HepG2 (cell line): ENCODE data around the gene APOM. TPM values are rescaled to one million over a fixed set of nuclear protein-coding genes. Genes with fewer than 3 reads are reported as not detected.

Source experiments
- FOXO1 ChIP-seq: sonication (generic); formaldehyde crosslinking; IDR thresholded peaks from 2 replicates; pipeline ENCODE4 v1.4.0; 2020; ENCODE audit warnings: missing genetic modification reagents
- GATA4 ChIP-seq: sonication (generic); IDR thresholded peaks from 2 replicates; pipeline ENCODE4 v1.6.1; 2016; ENCODE audit warnings: antibody characterized with exemption, low read depth, borderline replicate concordance
- HOXA9 ChIP-seq: sonication (generic); formaldehyde crosslinking; IDR thresholded peaks from 2 replicates; pipeline ENCODE4 v1.8.1; 2022; ENCODE audit warnings: missing genetic modification reagents, mild to moderate bottlenecking, moderate library complexity, borderline replicate concordance
- MTF2 ChIP-seq: sonication (generic); formaldehyde crosslinking; IDR thresholded peaks from 2 replicates; pipeline ENCODE4 v1.5.0; 2020; ENCODE audit warnings: missing genetic modification reagents, borderline replicate concordance
- NPAS2 ChIP-seq: sonication (generic); formaldehyde crosslinking; IDR thresholded peaks from 2 replicates; pipeline ENCODE4 v1.8.0; 2022; ENCODE audit warnings: mild to moderate bottlenecking, missing genetic modification reagents, borderline replicate concordance
- NR1H2 ChIP-seq: sonication (generic); formaldehyde crosslinking; IDR thresholded peaks from 2 replicates; pipeline ENCODE4 v1.8.1; 2022; ENCODE audit warnings: low read depth, missing genetic modification reagents, borderline replicate concordance
- PRDM10 ChIP-seq: sonication (generic); formaldehyde crosslinking; IDR thresholded peaks from 2 replicates; pipeline ENCODE4 v1.4.0; 2020; ENCODE audit warnings: low read depth, missing genetic modification reagents
- RBAK ChIP-seq: sonication (generic); formaldehyde crosslinking; IDR thresholded peaks from 2 replicates; pipeline ENCODE4 v1.5.1; 2020; ENCODE audit warnings: mild to moderate bottlenecking, missing genetic modification reagents
- SRF ChIP-seq: IDR thresholded peaks from 2 replicates; pipeline ENCODE4 v1.6.1; 2011; ENCODE audit warnings: mild to moderate bottlenecking, low read depth, low read length, moderate library complexity
- SYNCRIP ChIP-seq: fragments of 200-400 bp; formaldehyde crosslinking; IDR thresholded peaks from 2 replicates; pipeline ENCODE4 v1.6.1; 2018; ENCODE audit warnings: mild to moderate bottlenecking, low read depth, low read length; ENCODE audit not compliant: insufficient read depth
- TBL1XR1 ChIP-seq: fragments of 150-350 bp; IDR thresholded peaks from 2 replicates; pipeline ENCODE4 v1.6.1; 2014; ENCODE audit warnings: borderline replicate concordance, low read length; ENCODE audit not compliant: partially characterized antibody
- ZNF143 ChIP-seq: sonication (generic); formaldehyde crosslinking; IDR thresholded peaks from 2 replicates; pipeline ENCODE4 v1.4.0; 2020; ENCODE audit warnings: missing genetic modification reagents
- ZNF703 ChIP-seq: sonication (generic); formaldehyde crosslinking; IDR thresholded peaks from 2 replicates; pipeline ENCODE4 v1.5.1; 2020; ENCODE audit warnings: missing genetic modification reagents, mild to moderate bottlenecking, moderate library complexity, borderline replicate concordance
- polyA plus RNA-seq, 8 experiments: library from polyadenylated mRNA; depleted of rRNA in 3 of 8; stranded (reverse) in 7 of 8; unstranded in 1 of 8; fragments of >200 nt; fragmentation: Illumina TruSeq in 4 of 8; extraction: Trizol in 4 of 8; gene quantifications; 2 replicates each; pipeline versions ENCODE4 v1.2.1 to v1.2.3, GENCODE V29; 2011 to 2016; ENCODE audit warnings: low read depth in 4 of 8, missing spikeins in 1 of 8, mixed read lengths in 1 of 8; ENCODE audit not compliant: insufficient read depth in 1 of 8
- total RNA-seq, 5 experiments: library from RNA; depleted of rRNA; stranded (reverse); fragments of >200 nt; fragmentation: Illumina TruSeq; extraction: Trizol; gene quantifications; 2 replicates each; pipeline ENCODE4 v1.2.3, GENCODE V29; 2016; ENCODE audit warnings: low read depth in 1 of 5
- TF ChIP-seq, protein P1 (sequence below): sonication (generic); formaldehyde crosslinking; IDR thresholded peaks from 2 replicates; pipeline ENCODE4 v1.4.0; 2020; ENCODE audit warnings: missing genetic modification reagents
- TF ChIP-seq, protein P2 (sequence below): IDR thresholded peaks from 2 replicates; pipeline ENCODE4 v1.6.1; 2016; ENCODE audit warnings: low read depth, missing genetic modification reagents, missing compliant biosample characterization
- TF ChIP-seq, protein P3 (sequence below): sonication (generic); formaldehyde crosslinking; IDR thresholded peaks from 2 replicates; pipeline ENCODE4 v1.8.1; 2023; ENCODE audit warnings: mild to moderate bottlenecking, missing genetic modification reagents, borderline replicate concordance

The APOM gene
- total and polyA plus RNA-seq, 2 of the 13 experiments (the other 11 are each of a cell fraction or from before 2014, with no cell fraction given) = 98.2 to 1,140 TPM

GRCh38 chr6:31702819-31703716 is 47.4 kb downstream of the APOM start, which contains the start of gene ABHD16A (continued):
- TF ChIP-seq ZNF143 (no peak), SYNCRIP (no peak), PRDM10 (CRISPR knock-in tag) (peak; percentile 99), TBL1XR1 (peak; percentile 47), MTF2 (no peak), ZNF703 (CRISPR knock-in tag) (no peak), HOXA9 (CRISPR knock-in tag) (no peak; the same call in 1 of the 2 replicates), NR1H2 (CRISPR knock-in tag) (no peak), GATA4 (peak; percentile 63; the same call in 1 of the 2 replicates), FOXO1 (CRISPR knock-in tag) (peak; percentile 56; the same call in 1 of the 2 replicates), SRF (peak; percentile 59; the same call in 1 of the 2 replicates), RBAK (CRISPR knock-in tag) (no peak), NPAS2 (CRISPR knock-in tag) (no peak)
- TF ChIP-seq, protein P1, sequence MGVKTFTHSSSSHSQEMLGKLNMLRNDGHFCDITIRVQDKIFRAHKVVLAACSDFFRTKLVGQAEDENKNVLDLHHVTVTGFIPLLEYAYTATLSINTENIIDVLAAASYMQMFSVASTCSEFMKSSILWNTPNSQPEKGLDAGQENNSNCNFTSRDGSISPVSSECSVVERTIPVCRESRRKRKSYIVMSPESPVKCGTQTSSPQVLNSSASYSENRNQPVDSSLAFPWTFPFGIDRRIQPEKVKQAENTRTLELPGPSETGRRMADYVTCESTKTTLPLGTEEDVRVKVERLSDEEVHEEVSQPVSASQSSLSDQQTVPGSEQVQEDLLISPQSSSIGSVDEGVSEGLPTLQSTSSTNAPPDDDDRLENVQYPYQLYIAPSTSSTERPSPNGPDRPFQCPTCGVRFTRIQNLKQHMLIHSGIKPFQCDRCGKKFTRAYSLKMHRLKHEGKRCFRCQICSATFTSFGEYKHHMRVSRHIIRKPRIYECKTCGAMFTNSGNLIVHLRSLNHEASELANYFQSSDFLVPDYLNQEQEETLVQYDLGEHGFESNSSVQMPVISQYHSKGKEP (CRISPR knock-in tag) = 0 out of 2 replicates have a peak, but pooled peaks have one; percentile 48
- TF ChIP-seq, protein P2, sequence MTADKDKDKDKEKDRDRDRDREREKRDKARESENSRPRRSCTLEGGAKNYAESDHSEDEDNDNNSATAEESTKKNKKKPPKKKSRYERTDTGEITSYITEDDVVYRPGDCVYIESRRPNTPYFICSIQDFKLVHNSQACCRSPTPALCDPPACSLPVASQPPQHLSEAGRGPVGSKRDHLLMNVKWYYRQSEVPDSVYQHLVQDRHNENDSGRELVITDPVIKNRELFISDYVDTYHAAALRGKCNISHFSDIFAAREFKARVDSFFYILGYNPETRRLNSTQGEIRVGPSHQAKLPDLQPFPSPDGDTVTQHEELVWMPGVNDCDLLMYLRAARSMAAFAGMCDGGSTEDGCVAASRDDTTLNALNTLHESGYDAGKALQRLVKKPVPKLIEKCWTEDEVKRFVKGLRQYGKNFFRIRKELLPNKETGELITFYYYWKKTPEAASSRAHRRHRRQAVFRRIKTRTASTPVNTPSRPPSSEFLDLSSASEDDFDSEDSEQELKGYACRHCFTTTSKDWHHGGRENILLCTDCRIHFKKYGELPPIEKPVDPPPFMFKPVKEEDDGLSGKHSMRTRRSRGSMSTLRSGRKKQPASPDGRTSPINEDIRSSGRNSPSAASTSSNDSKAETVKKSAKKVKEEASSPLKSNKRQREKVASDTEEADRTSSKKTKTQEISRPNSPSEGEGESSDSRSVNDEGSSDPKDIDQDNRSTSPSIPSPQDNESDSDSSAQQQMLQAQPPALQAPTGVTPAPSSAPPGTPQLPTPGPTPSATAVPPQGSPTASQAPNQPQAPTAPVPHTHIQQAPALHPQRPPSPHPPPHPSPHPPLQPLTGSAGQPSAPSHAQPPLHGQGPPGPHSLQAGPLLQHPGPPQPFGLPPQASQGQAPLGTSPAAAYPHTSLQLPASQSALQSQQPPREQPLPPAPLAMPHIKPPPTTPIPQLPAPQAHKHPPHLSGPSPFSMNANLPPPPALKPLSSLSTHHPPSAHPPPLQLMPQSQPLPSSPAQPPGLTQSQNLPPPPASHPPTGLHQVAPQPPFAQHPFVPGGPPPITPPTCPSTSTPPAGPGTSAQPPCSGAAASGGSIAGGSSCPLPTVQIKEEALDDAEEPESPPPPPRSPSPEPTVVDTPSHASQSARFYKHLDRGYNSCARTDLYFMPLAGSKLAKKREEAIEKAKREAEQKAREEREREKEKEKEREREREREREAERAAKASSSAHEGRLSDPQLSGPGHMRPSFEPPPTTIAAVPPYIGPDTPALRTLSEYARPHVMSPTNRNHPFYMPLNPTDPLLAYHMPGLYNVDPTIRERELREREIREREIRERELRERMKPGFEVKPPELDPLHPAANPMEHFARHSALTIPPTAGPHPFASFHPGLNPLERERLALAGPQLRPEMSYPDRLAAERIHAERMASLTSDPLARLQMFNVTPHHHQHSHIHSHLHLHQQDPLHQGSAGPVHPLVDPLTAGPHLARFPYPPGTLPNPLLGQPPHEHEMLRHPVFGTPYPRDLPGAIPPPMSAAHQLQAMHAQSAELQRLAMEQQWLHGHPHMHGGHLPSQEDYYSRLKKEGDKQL = peak; percentile 60; the same call in 1 of the 2 replicates
- TF ChIP-seq, protein P3, sequence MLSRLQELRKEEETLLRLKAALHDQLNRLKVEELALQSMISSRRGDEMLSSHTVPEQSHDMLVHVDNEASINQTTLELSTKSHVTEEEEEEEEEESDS (CRISPR knock-in tag) = 0 out of 2 replicates have a peak, but pooled peaks have one; percentile 31
